ENCODE data around the gene CPA4. TPM values are rescaled to one million over a fixed set of nuclear protein-coding genes. Genes with fewer than 3 reads are reported as not detected.

CPA4 gene
- total RNA-seq, 3 donors from 2014 or later (not counting 1 experiment from before 2014, with no cell fraction given) = not detected

DNA sequence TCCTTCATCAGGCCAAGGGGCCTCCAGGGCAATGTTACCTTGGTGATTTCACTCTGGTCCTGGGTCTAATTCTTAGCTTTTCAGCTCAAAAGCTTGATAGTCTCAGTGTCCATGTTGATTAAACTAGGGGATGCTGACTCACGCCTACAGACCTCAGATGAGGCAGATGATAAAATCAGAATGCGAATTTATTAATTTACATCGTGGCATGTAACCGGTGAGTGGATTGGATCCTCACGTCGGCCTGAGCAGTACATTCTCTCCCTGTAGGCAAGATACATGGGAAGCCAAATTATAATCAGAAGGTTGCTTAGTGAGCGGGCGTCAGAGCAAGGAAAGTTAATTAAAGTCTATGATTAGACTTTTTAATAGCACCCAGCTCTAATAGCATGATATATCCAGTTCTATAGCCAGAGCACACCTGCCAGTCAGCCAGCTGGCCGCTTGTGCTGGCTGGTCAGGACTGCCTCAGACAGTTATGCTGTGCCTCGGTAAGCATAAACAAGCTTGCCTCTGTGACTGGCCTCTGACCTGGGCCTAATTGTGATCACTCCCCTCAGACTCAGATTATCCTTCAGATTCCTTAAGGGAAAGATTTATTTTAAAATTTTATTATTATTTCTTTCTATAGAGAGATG, 31.5 kb downstream of the CPA4 start:
- no peak for ATAC-seq
- intact Hi-C loops (cut with micrococcal nuclease) = no loop called here
- no peaks in the 10 kb centered on the region for H3K27me3 Mint-ChIP-seq (ENCODE audit: low read depth in 2 of 2)
- Histone ChIP-seq H3K27me3 (ENCODE audit: control insufficient read depth, insufficient read depth, low read length) (no peaks in the 10 kb centered on the region), H3K4me3 (ENCODE audit: low read length) (no peak overlapping the region), H3K4me1 (ENCODE audit: control insufficient read depth, insufficient read depth, low read length) (no peaks in the 10 kb centered on the region), H3K27ac (ENCODE audit: low read length) (no peak overlapping the region), H3K36me3 (ENCODE audit: control insufficient read depth, insufficient read depth, low read length) (no peaks in the 10 kb centered on the region), H3K9me3 (ENCODE audit: control insufficient read depth, insufficient read depth, low read length) (no peaks in the 10 kb centered on the region)
- DNase-seq = no peak
- WGBS (ENCODE audit: insufficient coverage) = 87% methylated on average over 10 of the region's 10 CpGs
- no peaks in the 10 kb centered on the region for H3K4me1 Mint-ChIP-seq
- no peaks in the 10 kb centered on the region for H3K9me3 Mint-ChIP-seq
- no peaks in the 10 kb centered on the region for H3K36me3 Mint-ChIP-seq
- TF ChIP-seq, protein P1, sequence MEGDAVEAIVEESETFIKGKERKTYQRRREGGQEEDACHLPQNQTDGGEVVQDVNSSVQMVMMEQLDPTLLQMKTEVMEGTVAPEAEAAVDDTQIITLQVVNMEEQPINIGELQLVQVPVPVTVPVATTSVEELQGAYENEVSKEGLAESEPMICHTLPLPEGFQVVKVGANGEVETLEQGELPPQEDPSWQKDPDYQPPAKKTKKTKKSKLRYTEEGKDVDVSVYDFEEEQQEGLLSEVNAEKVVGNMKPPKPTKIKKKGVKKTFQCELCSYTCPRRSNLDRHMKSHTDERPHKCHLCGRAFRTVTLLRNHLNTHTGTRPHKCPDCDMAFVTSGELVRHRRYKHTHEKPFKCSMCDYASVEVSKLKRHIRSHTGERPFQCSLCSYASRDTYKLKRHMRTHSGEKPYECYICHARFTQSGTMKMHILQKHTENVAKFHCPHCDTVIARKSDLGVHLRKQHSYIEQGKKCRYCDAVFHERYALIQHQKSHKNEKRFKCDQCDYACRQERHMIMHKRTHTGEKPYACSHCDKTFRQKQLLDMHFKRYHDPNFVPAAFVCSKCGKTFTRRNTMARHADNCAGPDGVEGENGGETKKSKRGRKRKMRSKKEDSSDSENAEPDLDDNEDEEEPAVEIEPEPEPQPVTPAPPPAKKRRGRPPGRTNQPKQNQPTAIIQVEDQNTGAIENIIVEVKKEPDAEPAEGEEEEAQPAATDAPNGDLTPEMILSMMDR (IDR thresholded peaks at IDR 0.05) = no peak
- H3K27ac Mint-ChIP-seq = no peak overlapping the region
- H3K4me3 Mint-ChIP-seq = no peak overlapping the region

DNA sequence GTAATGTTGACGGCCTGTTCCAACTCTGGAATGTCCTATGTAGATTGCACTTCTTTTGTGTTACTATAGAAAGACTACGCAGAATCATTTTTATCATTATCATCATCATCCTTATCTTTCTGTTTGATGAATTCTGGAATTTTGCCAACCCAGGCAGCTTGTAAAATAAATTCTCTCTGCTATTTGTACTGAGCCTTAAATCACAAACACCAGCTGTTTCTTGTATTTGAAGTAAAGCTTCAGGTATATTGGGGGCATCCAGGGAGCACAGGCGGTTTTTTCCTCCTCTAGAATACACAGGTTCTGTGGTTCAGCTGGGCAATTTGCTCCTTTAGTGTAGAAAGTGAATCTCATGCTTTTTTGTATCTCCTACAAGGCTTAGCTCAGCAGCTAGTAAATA, 36.7 kb downstream of the CPA4 start:
- no peak overlapping the region for H3K27ac Mint-ChIP-seq
- H3K4me1 Mint-ChIP-seq = no peaks in the 10 kb centered on the region
- 100% methylated on average over 1 of the region's 3 CpGs for WGBS (ENCODE audit: insufficient coverage)
- no peak for ATAC-seq
- Histone ChIP-seq H3K4me1 (ENCODE audit: control insufficient read depth, insufficient read depth, low read length) (no peaks in the 10 kb centered on the region), H3K27ac (ENCODE audit: low read length) (no peak overlapping the region), H3K4me3 (ENCODE audit: low read length) (no peak overlapping the region), H3K36me3 (ENCODE audit: control insufficient read depth, insufficient read depth, low read length) (no peaks in the 10 kb centered on the region), H3K9me3 (ENCODE audit: control insufficient read depth, insufficient read depth, low read length) (no peaks in the 10 kb centered on the region), H3K27me3 (ENCODE audit: control insufficient read depth, insufficient read depth, low read length) (no peaks in the 10 kb centered on the region)
- no peaks in the 10 kb centered on the region for H3K36me3 Mint-ChIP-seq
- no peaks in the 10 kb centered on the region for H3K27me3 Mint-ChIP-seq (ENCODE audit: low read depth in 2 of 2)
- H3K9me3 Mint-ChIP-seq = no peaks in the 10 kb centered on the region
- no peak overlapping the region for H3K4me3 Mint-ChIP-seq
- intact Hi-C loops (cut with micrococcal nuclease) = no loop called here
- no peak for DNase-seq
- TF ChIP-seq, protein P1 (IDR thresholded peaks at IDR 0.05) = no peak

DNA sequence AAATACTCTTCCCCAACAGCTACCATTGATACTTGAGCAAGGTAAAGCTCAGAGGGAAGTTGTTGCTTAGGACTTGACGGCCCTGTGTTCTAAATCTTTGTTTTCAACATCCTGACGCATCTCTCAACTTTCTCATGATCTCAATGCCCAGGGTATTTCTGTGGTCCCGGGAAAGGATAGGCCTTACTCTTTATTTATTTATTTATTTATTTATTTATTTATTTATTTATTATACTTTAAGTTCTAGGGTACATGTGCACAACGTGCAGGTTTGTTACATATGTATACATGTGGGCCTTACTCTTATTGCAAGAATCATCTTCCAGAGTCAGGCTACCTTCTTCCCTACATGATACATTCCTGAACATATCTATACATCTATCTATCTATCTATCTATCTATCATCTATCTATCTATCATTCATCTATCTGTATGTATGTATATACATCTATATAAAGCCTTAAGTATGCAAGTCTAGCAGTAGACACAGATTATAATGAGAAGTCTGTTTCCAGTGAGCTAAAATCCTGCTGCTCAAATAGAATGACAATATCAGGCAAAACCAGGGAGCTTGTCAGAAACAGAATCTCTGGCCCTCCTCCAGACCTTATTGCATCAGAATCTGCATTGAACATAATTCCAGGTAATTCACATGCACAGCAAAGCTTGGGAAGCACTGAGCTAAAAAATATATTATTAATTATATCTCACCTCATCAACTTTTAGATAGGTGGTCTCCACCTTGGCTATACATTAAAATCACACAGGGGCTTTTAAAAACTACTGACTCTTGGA, 39.5 kb downstream of the CPA4 start:
- no peaks in the 10 kb centered on the region for H3K9me3 ChIP-seq (ENCODE audit: control insufficient read depth, insufficient read depth, low read length)
- no peak overlapping the region for H3K27ac ChIP-seq (ENCODE audit: low read length)
- WGBS (ENCODE audit: insufficient coverage) = 94% methylated on average over 2 of the region's 4 CpGs
- H3K36me3 Mint-ChIP-seq = no peaks in the 10 kb centered on the region
- TF ChIP-seq, protein P1 (IDR thresholded peaks at IDR 0.05) = no peak
- H3K4me1 ChIP-seq (ENCODE audit: control insufficient read depth, insufficient read depth, low read length) = no peaks in the 10 kb centered on the region
- no peaks in the 10 kb centered on the region for H3K9me3 Mint-ChIP-seq
- H3K27me3 ChIP-seq (ENCODE audit: control insufficient read depth, insufficient read depth, low read length) = no peaks in the 10 kb centered on the region
- no peaks in the 10 kb centered on the region for H3K27me3 Mint-ChIP-seq (ENCODE audit: low read depth in 2 of 2)
- intact Hi-C loops (cut with micrococcal nuclease) = no loop called here
- H3K27ac Mint-ChIP-seq = no peak overlapping the region
- H3K4me3 ChIP-seq (ENCODE audit: low read length) = no peak overlapping the region
- DNase-seq (no peak), ATAC-seq (no peak)
- no peaks in the 10 kb centered on the region for H3K36me3 ChIP-seq (ENCODE audit: control insufficient read depth, insufficient read depth, low read length)
- H3K4me3 Mint-ChIP-seq = no peak overlapping the region
- H3K4me1 Mint-ChIP-seq = no peaks in the 10 kb centered on the region

All from natural killer cell (primary cell).